ENCODE measurements around the gene TXNDC11.

DNA sequence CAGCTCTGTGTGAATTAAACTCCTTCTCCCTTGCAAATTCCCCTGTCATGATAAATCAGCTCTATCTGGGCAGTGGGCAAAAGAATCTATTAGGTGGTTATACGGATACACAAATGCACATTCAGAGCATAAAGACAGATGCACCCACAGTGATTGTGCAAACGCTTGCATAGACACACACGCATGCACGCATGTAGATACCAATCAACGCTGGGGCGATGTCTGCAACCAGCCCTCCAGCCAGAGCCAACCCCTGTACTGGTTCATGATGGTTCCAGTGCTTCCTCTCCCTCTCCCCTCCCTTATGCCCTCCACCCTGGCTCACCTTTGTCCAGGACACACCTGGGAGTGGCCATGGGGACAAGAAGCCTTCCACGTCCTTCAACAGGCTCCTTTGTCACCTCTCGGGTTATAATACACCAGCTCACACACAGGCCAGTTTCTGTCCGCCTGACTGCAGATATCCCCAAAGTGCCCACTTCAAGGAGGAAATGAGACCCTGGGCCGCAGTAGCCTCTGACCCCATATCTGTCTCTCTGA, 107.5 kb downstream of the TXNDC11 start:
- TF ChIP-seq POLR2A (IDR thresholded peaks at IDR 0.05; ENCODE audit: low read depth, low read length) (no peak), POLR2AphosphoS5 (IDR thresholded peaks at IDR 0.05; ENCODE audit: low read depth, low read length) (no peak), SPI1 (IDR thresholded peaks at IDR 0.05; ENCODE audit: low read depth, low read length) (no peak)

Data from GM12891 (cell line).